Astrocyte (in vitro differentiated cells and primary cell): ENCODE measurements around the gene FMN1. TPM values are rescaled to one million over a fixed set of nuclear protein-coding genes. Genes with fewer than 3 reads are reported as not detected.

Experiments used
- DNase-seq: peaks from one replicate; pipeline ENCODE4 v3.0.0-alpha.2; 2010; ENCODE audit warnings: low read depth
- FAIRE-seq: peaks from 2 replicates; lab custom pipeline; 2011; peaks lifted over from hg19 to GRCh38; lab: Jason Lieb, UNC
- H2AFZ ChIP-seq: 2 replicates; pipeline ENCODE4 v1.6.0; 2012; ENCODE audit warnings: low read depth, low read length, inconsistent platforms
- H3K27ac ChIP-seq: 2 replicates; pipeline ENCODE4 v1.5.1; 2011; ENCODE audit warnings: low read depth, low read length, inconsistent platforms
- H3K27me3 ChIP-seq: 2 replicates; pipeline ENCODE4 v1.6.0; 2011; ENCODE audit warnings: low read length, inconsistent platforms; ENCODE audit not compliant: insufficient read depth
- H3K36me3 ChIP-seq: 2 replicates; pipeline ENCODE4 v1.5.1; 2011; ENCODE audit warnings: low read length, inconsistent platforms; ENCODE audit not compliant: insufficient read depth
- H3K4me1 ChIP-seq: 2 replicates; pipeline ENCODE4 v1.5.1; 2011; ENCODE audit warnings: low read length, inconsistent platforms; ENCODE audit not compliant: insufficient read depth
- H3K4me2 ChIP-seq: 2 replicates; pipeline ENCODE4 v1.6.0; 2012; ENCODE audit warnings: low read length, inconsistent platforms
- H3K4me3 ChIP-seq: 2 replicates; pipeline ENCODE4 v1.5.1; 2011; ENCODE audit warnings: low read depth, mild to moderate bottlenecking, low read length, inconsistent platforms; ENCODE audit not compliant: insufficient read depth
- H3K79me2 ChIP-seq: 2 replicates; pipeline ENCODE4 v1.6.0; 2012; ENCODE audit warnings: mild to moderate bottlenecking, low read length, inconsistent platforms; ENCODE audit not compliant: insufficient read depth
- H3K9ac ChIP-seq: 2 replicates; pipeline ENCODE4 v1.6.0; 2012; ENCODE audit warnings: mild to moderate bottlenecking, low read length, inconsistent platforms
- H3K9me3 ChIP-seq: 2 replicates; pipeline ENCODE4 v1.5.1; 2012; ENCODE audit warnings: low read depth, mild to moderate bottlenecking, low read length, inconsistent platforms; ENCODE audit not compliant: insufficient read depth
- H4K20me1 ChIP-seq: 2 replicates; pipeline ENCODE4 v1.6.0; 2012; ENCODE audit warnings: low read length, inconsistent platforms; ENCODE audit not compliant: insufficient read depth
- H3K27ac Mint-ChIP-seq: one replicate; pipeline ENCODE4 v1.8.0; 2021; ENCODE audit warnings: mild to moderate bottlenecking, mixed read lengths; ENCODE audit not compliant: unreplicated experiment
- H3K27me3 Mint-ChIP-seq: one replicate; pipeline ENCODE4 v1.8.0; 2021; ENCODE audit warnings: low read depth, mixed read lengths; ENCODE audit not compliant: unreplicated experiment
- H3K36me3 Mint-ChIP-seq: one replicate; pipeline ENCODE4 v1.8.0; 2021; ENCODE audit warnings: low read depth, mixed read lengths; ENCODE audit not compliant: unreplicated experiment
- H3K4me1 Mint-ChIP-seq: one replicate; pipeline ENCODE4 v1.8.0; 2021; ENCODE audit warnings: low read depth, mixed read lengths; ENCODE audit not compliant: unreplicated experiment
- H3K4me3 Mint-ChIP-seq: one replicate; pipeline ENCODE4 v1.8.0; 2021; ENCODE audit warnings: mild to moderate bottlenecking, moderate library complexity, mixed read lengths; ENCODE audit not compliant: unreplicated experiment
- H3K9me3 Mint-ChIP-seq: one replicate; pipeline ENCODE4 v1.8.0; 2021; ENCODE audit warnings: mild to moderate bottlenecking, mixed read lengths; ENCODE audit not compliant: unreplicated experiment
- EZH2 ChIP-seq: IDR thresholded peaks from 2 replicates; pipeline ENCODE4 v1.6.1; 2012; ENCODE audit warnings: mild to moderate bottlenecking, low read length, inconsistent platforms; ENCODE audit not compliant: insufficient read depth
- total RNA-seq: library from RNA; stranded (reverse); gene quantifications from 2 replicates; pipeline ENCODE4 v1.2.1, GENCODE V29; 2021
- TF ChIP-seq, protein P1 (sequence below): IDR thresholded peaks from 2 replicates; pipeline ENCODE4 v1.5.1; 2011; ENCODE audit warnings: low read depth, mild to moderate bottlenecking, inconsistent platforms, low read length, moderate library complexity; ENCODE audit not compliant: insufficient read depth

Gene FMN1
- total RNA-seq, 1 donor from 2014 or later: 5.3 TPM

DNA sequence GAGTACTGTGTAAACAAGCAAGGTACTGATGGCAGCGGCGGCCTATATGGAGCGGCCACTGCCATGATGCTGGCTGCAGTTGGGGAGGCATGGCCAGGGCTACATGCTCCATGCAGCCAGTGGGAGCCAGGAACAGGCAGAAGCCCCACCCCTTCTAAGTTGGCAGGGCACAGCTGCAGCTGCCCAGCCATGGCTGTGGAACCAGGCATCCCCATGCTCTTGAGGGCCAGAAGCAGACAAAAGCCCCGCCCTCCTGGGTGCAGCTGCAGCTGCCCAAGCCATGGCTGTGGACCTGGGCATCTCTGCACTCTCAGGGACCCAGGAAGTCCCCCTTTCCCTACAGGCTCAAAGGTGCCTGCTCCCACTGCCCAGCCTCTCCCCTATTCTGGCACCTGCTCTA is 150.9 kb downstream of the FMN1 start:
- Histone ChIP-seq H3K79me2 (no peaks in the 10 kb centered on the region), H3K9me3 (peaks cover 8% of the 10 kb centered on the region), H3K4me3 (no peak overlapping the region), H2AFZ (no peak overlapping the region), H3K27me3 (no peaks in the 10 kb centered on the region), H4K20me1 (no peaks in the 10 kb centered on the region), H3K4me2 (no peak overlapping the region), H3K9ac (no peak overlapping the region), H3K27ac (no peak overlapping the region), H3K36me3 (no peaks in the 10 kb centered on the region), H3K4me1 (no peaks in the 10 kb centered on the region)
- Mint-ChIP-seq H3K36me3 (peaks cover 10% of the 10 kb centered on the region), H3K27ac (no peak overlapping the region), H3K27me3 (no peaks in the 10 kb centered on the region), H3K4me1 (no peaks in the 10 kb centered on the region), H3K9me3 (peaks cover 14% of the 10 kb centered on the region), H3K4me3 (no peak overlapping the region)
- no peak for DNase-seq
- FAIRE-seq: no peak
- no peak for TF ChIP-seq EZH2
- TF ChIP-seq, protein P1, sequence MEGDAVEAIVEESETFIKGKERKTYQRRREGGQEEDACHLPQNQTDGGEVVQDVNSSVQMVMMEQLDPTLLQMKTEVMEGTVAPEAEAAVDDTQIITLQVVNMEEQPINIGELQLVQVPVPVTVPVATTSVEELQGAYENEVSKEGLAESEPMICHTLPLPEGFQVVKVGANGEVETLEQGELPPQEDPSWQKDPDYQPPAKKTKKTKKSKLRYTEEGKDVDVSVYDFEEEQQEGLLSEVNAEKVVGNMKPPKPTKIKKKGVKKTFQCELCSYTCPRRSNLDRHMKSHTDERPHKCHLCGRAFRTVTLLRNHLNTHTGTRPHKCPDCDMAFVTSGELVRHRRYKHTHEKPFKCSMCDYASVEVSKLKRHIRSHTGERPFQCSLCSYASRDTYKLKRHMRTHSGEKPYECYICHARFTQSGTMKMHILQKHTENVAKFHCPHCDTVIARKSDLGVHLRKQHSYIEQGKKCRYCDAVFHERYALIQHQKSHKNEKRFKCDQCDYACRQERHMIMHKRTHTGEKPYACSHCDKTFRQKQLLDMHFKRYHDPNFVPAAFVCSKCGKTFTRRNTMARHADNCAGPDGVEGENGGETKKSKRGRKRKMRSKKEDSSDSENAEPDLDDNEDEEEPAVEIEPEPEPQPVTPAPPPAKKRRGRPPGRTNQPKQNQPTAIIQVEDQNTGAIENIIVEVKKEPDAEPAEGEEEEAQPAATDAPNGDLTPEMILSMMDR: no peak

DNA sequence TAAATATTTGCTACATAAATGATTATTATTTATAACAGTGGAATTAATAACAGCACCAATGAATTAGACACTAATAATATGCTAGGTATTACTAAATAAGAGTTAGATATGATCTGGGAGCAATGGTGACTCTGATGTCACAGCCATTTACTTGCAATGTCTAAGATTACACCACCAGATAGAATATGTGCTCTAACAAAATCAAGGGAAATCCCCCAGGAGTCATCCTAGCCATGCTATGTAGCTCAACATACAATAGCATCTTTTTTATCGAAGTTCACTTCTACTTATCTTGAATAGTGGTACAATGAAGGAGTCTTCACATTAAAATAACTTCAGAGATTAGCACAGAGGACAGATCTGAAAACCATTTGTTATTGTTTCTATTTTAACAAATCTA is 154.0 kb downstream of the FMN1 start:
- Mint-ChIP-seq H3K4me1 (no peaks in the 10 kb centered on the region), H3K9me3 (peaks cover 7% of the 10 kb centered on the region), H3K27me3 (no peaks in the 10 kb centered on the region), H3K27ac (no peak overlapping the region), H3K4me3 (no peak overlapping the region), H3K36me3 (peaks cover 10% of the 10 kb centered on the region)
- no peaks in the 10 kb centered on the region for H3K36me3 ChIP-seq
- no peaks in the 10 kb centered on the region for H3K27me3 ChIP-seq
- no peak for FAIRE-seq
- H3K9me3 ChIP-seq: peaks cover 5% of the 10 kb centered on the region
- no peak overlapping the region for H3K4me2 ChIP-seq
- H3K27ac ChIP-seq: no peak overlapping the region
- H2AFZ ChIP-seq: no peak overlapping the region
- H3K9ac ChIP-seq: no peak overlapping the region
- H3K79me2 ChIP-seq: no peaks in the 10 kb centered on the region
- TF ChIP-seq, protein P1: no peak
- TF ChIP-seq EZH2: no peak
- DNase-seq: no peak
- H3K4me1 ChIP-seq: no peaks in the 10 kb centered on the region
- no peaks in the 10 kb centered on the region for H4K20me1 ChIP-seq
- no peak overlapping the region for H3K4me3 ChIP-seq

DNA sequence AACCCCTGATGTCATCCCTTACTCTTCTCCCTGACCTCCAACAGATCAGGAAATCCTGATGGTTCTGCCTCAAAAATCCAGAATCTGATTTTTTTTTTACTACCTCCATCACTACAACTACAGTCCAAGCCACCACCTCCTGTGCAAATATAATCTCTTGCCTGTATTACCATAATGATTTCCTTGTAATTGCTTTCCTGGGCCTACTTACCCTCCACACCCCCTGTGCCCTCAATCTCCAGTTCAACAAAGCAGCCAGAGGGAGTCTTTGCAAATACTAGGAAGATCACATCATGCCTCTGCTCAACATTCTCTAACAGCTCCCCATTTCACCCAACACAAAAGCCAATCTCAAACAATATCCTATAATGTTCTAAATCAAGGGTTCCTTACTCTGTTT is 159.9 kb downstream of the FMN1 start:
- Mint-ChIP-seq H3K36me3 (peaks cover 2% of the 10 kb centered on the region), H3K4me1 (peaks cover 9% of the 10 kb centered on the region), H3K9me3 (peaks cover 2% of the 10 kb centered on the region), H3K27ac (no peak overlapping the region), H3K27me3 (no peaks in the 10 kb centered on the region), H3K4me3 (no peak overlapping the region)
- H3K4me2 ChIP-seq: no peak overlapping the region
- DNase-seq: no peak
- TF ChIP-seq EZH2: no peak
- TF ChIP-seq, protein P1: no peak
- no peak overlapping the region for H3K9ac ChIP-seq
- H2AFZ ChIP-seq: no peak overlapping the region
- no peak for FAIRE-seq
- no peak overlapping the region for H3K4me3 ChIP-seq
- no peaks in the 10 kb centered on the region for H4K20me1 ChIP-seq
- H3K36me3 ChIP-seq: no peaks in the 10 kb centered on the region
- H3K4me1 ChIP-seq: peaks cover 8% of the 10 kb centered on the region
- H3K9me3 ChIP-seq: no peaks in the 10 kb centered on the region
- H3K79me2 ChIP-seq: no peaks in the 10 kb centered on the region
- no peaks in the 10 kb centered on the region for H3K27me3 ChIP-seq
- no peak overlapping the region for H3K27ac ChIP-seq
